Activated CD8-positive, alpha-beta T cell treated with anti-CD3 and anti-CD28 coated beads for 36 hours (primary cell): ENCODE measurements around the gene AFP. TPM values are rescaled to one million over a fixed set of nuclear protein-coding genes. Genes with fewer than 3 reads are reported as not detected.

Experiments used
- ATAC-seq: fragments of 200-7000 bp; cut with Tn5 transposase; one replicate; pipeline ENCODE4 v1.10.0; 2021; ENCODE audit warnings: mild to moderate bottlenecking, moderate library complexity
- CTCF ChIA-PET: fragments of 350-600 bp; sonication (Branson Sonifier 250); formaldehyde crosslinking; loops from one replicate; lab custom pipeline; 2021; ENCODE audit warnings: antibody characterized with exemption; lab: Charles Lee
- POLR2A ChIA-PET: fragments of 350-600 bp; sonication (Branson Sonifier 250); formaldehyde crosslinking; loops from one replicate; lab custom pipeline; 2021; ENCODE audit warnings: antibody characterized with exemption; lab: Charles Lee
- DNase-seq: peaks from one replicate; pipeline ENCODE4 v3.0.0-alpha.2; 2020
- H3K27ac Mint-ChIP-seq: one replicate; pipeline ENCODE4 v1.8.0; 2021; ENCODE audit warnings: mild to moderate bottlenecking, mixed read lengths
- H3K27me3 Mint-ChIP-seq: one replicate; pipeline ENCODE4 v1.8.0; 2021; ENCODE audit warnings: mixed read lengths
- H3K36me3 Mint-ChIP-seq: one replicate; pipeline ENCODE4 v1.8.0; 2021; ENCODE audit warnings: low read depth, mixed read lengths
- H3K4me1 Mint-ChIP-seq: one replicate; pipeline ENCODE4 v1.8.0; 2021; ENCODE audit warnings: low read depth, mixed read lengths
- H3K4me3 Mint-ChIP-seq: one replicate; pipeline ENCODE4 v1.8.0; 2021; ENCODE audit warnings: mild to moderate bottlenecking, moderate library complexity, mixed read lengths
- H3K9me3 Mint-ChIP-seq: one replicate; pipeline ENCODE4 v1.8.0; 2021; ENCODE audit warnings: mixed read lengths
- intact Hi-C: fragments of 100-400 bp; cut with micrococcal nuclease; formaldehyde crosslinking; loops from one replicate; pipeline ENCODE4 v1.10.0; 2022
- total RNA-seq, 2 experiments: library from RNA; stranded (reverse); gene quantifications; one replicate each; pipeline ENCODE4 v1.2.3, GENCODE V29; 2021
- TF ChIP-seq, protein P1 (sequence below): fragments of 200-600 bp; IDR thresholded peaks from one replicate; pipeline ENCODE4 v1.8.0; 2022; ENCODE audit warnings: antibody characterized with exemption, mild to moderate bottlenecking

The AFP gene
- total RNA-seq, 2 experiments from 2014 or later: not detected

DNA sequence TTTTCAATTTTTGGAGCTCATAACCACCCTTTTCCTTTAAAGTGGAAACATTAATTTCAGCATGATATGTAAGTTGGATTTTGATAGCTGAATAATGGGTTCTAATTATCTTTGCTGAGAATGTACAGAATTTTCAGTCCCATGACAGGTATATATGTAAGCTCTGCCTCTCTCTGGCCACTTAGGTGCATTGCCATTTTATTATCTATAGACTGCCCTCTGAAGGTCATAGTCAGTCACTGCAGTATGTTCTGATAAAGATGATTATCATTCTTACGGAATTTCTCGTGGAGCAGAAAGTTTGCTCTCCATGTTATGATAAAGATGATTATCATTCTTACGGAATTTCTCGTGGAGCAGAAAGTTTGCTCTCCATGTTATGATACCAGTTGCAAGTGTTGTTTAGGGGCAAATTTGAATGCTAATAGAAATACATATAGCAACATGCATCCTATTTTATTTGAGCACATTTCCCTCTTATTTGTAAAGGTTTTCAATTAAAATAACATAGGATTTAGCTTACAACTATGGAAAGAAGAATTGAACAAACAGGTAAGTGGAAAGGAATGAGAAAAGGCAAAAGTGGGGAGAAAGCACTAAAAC is 10.4 kb downstream of the AFP start:
- POLR2A ChIA-PET: no interaction called here
- TF ChIP-seq, protein P1, sequence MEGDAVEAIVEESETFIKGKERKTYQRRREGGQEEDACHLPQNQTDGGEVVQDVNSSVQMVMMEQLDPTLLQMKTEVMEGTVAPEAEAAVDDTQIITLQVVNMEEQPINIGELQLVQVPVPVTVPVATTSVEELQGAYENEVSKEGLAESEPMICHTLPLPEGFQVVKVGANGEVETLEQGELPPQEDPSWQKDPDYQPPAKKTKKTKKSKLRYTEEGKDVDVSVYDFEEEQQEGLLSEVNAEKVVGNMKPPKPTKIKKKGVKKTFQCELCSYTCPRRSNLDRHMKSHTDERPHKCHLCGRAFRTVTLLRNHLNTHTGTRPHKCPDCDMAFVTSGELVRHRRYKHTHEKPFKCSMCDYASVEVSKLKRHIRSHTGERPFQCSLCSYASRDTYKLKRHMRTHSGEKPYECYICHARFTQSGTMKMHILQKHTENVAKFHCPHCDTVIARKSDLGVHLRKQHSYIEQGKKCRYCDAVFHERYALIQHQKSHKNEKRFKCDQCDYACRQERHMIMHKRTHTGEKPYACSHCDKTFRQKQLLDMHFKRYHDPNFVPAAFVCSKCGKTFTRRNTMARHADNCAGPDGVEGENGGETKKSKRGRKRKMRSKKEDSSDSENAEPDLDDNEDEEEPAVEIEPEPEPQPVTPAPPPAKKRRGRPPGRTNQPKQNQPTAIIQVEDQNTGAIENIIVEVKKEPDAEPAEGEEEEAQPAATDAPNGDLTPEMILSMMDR: peak; percentile 85

DNA sequence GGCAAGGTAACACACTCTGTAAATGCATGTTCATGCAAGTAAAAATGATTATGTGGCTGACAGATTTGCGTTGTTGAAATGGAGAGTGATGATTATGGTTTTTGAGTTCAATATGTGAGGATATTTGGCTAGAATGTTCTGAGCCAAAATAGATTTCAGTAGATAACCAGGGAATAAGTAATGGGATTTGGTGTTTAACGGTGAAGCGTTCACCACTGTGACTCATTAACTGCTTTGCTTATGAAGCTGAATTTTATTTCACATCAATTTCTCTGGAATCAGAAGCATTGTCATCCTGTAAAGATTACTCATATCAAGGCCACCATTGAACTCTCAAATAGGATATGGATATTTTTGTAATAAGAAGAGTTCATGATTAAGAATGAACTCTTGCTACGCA is 11.7 kb downstream of the AFP start:
- intact Hi-C loops: loop anchor here (5.0 kb wide), 1 partner anchor 135 kb away; no protein-coding TSS in a partner anchor
- TF ChIP-seq, protein P1: no peak
- H3K27me3 Mint-ChIP-seq: peaks cover 5% of the 10 kb centered on the region
- DNase-seq (no peak), ATAC-seq (no peak)
- H3K27ac Mint-ChIP-seq: no peak overlapping the region
- H3K4me3 Mint-ChIP-seq: no peak overlapping the region
- ChIA-PET POLR2A (no interaction called here), CTCF (interaction anchor here (2.2 kb wide), 1 partner anchor 107 kb away, joined by 21 read pairs; no protein-coding TSS in a partner anchor)
- no peaks in the 10 kb centered on the region for H3K36me3 Mint-ChIP-seq
- no peaks in the 10 kb centered on the region for H3K4me1 Mint-ChIP-seq
- no peaks in the 10 kb centered on the region for H3K9me3 Mint-ChIP-seq

More for the DNA sequence above, 10.4 kb downstream of the AFP start:
- peak; percentile 13 for DNase-seq
- H3K27me3 Mint-ChIP-seq: peaks cover 6% of the 10 kb centered on the region
- no peaks in the 10 kb centered on the region for H3K9me3 Mint-ChIP-seq
- no peaks in the 10 kb centered on the region for H3K36me3 Mint-ChIP-seq
- intact Hi-C loops: loop anchor here (5.0 kb wide), 1 partner anchor 134 kb away; no protein-coding TSS in a partner anchor
- H3K27ac Mint-ChIP-seq: no peak overlapping the region
- peak; percentile 93 for ATAC-seq
- CTCF ChIA-PET: interaction anchor here (0.7 to 3.8 kb wide), 34 partner anchors 8 to 444 kb away, joined by 3 to 39 read pairs (median 3); no protein-coding TSS in a partner anchor
- H3K4me3 Mint-ChIP-seq: no peak overlapping the region
- no peaks in the 10 kb centered on the region for H3K4me1 Mint-ChIP-seq

DNA sequence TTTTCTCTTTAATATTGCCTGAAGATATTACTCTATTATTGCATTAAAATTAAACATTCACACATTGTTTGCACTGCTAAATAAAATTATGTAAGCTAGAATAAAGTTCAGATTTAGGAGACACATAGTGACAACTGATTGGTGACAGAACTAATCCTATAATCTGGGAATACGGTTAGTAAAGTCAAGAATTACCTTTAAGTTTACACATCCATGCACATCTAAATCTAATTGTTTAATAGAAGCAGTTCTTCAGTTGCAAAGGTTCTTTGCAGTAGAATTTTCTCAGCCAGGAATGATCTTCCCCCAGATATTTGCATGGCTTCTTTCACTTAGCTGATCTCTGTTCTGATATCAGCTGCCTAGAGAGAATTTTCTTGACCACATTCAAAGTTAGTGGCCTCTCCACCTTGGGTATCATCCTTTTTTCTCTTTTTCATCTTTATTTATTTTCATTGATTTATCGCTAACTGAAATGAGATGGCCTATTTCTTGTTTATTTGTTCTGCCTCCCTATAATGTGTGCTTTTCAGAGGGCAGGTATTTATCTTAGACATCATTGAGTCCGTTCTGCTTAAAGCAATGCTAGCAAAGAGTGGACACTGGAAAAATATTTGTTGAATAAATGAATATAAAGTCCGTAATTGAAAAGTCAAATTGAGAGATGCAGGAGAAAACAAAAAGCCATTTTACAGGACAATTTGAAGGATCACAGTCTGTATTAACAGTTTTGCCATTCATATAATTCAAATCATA is 12.6 kb downstream of the AFP start:
- TF ChIP-seq, protein P1: no peak
- no peak overlapping the region for H3K27ac Mint-ChIP-seq
- H3K9me3 Mint-ChIP-seq: no peaks in the 10 kb centered on the region
- intact Hi-C loops: loop anchor here (5.0 kb wide), 1 partner anchor 136 kb away; no protein-coding TSS in a partner anchor
- ChIA-PET CTCF (no interaction called here), POLR2A (no interaction called here)
- no peaks in the 10 kb centered on the region for H3K4me1 Mint-ChIP-seq
- no peak for DNase-seq
- H3K27me3 Mint-ChIP-seq: peaks cover 6% of the 10 kb centered on the region
- H3K36me3 Mint-ChIP-seq: no peaks in the 10 kb centered on the region
- ATAC-seq: no peak
- H3K4me3 Mint-ChIP-seq: no peak overlapping the region

DNA sequence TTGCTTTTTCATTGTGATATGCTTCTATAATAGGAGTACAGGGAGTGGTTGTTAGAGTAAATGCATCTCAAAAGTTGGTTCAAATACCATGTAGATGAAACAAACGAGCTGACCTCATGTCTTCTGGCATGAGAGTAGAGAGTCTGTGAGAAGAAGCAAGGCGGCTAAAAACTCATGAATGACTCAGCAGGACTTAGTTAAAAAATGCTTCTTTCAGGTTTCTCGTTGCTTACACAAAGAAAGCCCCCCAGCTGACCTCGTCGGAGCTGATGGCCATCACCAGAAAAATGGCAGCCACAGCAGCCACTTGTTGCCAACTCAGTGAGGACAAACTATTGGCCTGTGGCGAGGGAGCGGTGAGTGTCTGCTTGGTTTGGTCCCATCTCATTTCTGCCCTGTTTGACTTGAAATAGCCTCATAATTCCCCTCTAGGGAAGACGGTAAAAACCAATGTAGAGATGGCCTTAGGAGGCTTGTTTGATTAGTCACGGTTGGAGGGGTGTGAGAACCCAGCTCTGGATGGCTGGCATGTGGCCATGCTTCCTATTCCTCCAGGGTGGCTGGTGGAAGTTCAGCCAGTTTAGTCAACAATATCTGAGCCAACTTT is 14.5 kb downstream of the AFP start:
- H3K4me1 Mint-ChIP-seq: no peaks in the 10 kb centered on the region
- ChIA-PET POLR2A (no interaction called here), CTCF (no interaction called here)
- ATAC-seq: no peak
- H3K9me3 Mint-ChIP-seq: no peaks in the 10 kb centered on the region
- no peaks in the 10 kb centered on the region for H3K36me3 Mint-ChIP-seq
- H3K27me3 Mint-ChIP-seq: peaks cover 6% of the 10 kb centered on the region
- no peak for DNase-seq
- H3K27ac Mint-ChIP-seq: no peak overlapping the region
- H3K4me3 Mint-ChIP-seq: no peak overlapping the region
- TF ChIP-seq, protein P1: no peak
- intact Hi-C loops: no loop called here
